Esophagus mucosa (tissue), 1 donor: ENCODE measurements around the gene IL17RC. TPM values are rescaled to one million over a fixed set of nuclear protein-coding genes. Genes with fewer than 3 reads are reported as not detected.
"Not testable (repeated sequence)": the region's sequence is repeated elsewhere in the genome, so short reads cannot be mapped to it uniquely, and the experiment has no call there.

Source experiments
- ATAC-seq: fragments of 200-7000 bp; cut with Tn5 transposase; one replicate; pipeline ENCODE4 v1.9.1; 2020
- total RNA-seq: library from RNA; stranded (reverse); gene quantifications from one replicate; pipeline ENCODE4 v1.2.4, GENCODE V29; 2023
- donor health status: DM: yes; HTN: yes; CAD: no.

Gene IL17RC
- total RNA-seq, 1 donor from 2014 or later: 26.6 TPM

DNA sequence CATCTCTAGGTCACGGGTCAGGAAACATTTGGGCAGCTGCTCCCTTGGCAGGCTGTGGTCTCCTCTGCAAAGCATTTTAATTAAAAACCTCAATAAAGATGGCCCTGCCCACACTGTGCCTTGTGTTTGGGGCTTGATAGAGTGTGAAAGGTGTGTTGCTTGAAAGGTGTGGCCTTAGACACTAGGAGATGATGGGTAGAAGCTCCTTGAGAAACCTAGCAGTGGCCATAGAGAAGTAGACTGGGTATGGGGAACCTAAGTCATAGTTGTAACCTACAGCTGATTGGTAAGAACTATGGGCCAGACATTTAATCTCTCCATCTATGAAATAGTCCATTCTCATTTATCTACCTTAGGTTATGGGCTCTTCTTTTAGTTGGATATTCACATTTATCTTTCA lies 23.2 kb upstream of the IL17RC start:
- no peak for ATAC-seq

DNA sequence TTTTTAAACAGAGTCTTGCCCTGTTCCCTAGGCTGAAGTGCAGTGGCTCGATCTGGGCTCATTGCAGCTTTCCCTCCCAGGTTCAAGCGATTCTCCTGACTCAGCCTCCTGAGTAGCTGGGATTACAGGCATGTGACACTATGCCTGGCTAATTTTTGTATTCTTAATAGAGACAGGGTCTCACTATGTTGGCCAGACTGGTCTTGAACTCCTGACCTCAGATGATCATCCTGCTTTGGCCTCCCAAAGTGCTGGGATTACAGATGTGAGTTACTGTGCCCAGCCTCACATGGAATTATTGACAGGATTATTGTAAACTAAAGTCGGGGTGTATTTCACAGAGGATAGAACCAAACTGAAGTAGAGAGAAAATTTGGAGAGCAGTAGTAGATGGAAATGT lies 21.2 kb upstream of the IL17RC start:
- ATAC-seq: not testable (repeated sequence)

DNA sequence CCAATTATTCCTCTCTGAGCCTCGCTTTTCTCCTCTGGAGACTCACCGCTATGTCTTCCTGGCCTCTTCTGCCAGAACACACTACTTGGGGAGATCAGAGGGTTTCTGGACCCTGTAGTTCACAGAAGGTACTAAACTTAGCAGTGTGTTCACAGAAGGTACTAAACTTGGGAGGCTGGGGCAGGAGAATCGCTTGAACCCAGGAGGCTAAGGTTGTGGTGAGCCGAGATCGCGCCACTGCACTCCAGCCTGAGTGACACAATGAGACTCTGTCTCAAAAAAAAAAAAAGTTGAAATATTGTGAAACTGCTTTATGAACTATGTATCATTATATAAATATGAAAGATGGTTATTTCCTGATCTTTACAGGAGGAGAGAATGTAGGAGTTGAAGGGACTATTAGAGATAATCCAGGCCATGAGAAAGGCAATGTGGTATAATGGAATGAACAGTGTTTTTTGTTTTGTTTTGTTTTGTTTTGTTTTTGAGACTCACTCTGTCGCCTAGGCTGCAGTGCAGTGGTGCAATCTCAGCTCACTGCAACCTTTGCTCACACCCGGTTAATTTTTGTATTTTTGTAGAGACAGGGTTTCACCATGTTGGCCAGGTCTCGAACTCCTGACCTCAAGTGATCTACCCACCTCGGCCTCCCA lies 20.0 kb upstream of the IL17RC start:
- not testable (repeated sequence) for ATAC-seq

- peak; percentile 86 for ATAC-seq
These were observed 19.2 kb upstream of the IL17RC start for GRCh38 chr3:9897408-9898372.

DNA sequence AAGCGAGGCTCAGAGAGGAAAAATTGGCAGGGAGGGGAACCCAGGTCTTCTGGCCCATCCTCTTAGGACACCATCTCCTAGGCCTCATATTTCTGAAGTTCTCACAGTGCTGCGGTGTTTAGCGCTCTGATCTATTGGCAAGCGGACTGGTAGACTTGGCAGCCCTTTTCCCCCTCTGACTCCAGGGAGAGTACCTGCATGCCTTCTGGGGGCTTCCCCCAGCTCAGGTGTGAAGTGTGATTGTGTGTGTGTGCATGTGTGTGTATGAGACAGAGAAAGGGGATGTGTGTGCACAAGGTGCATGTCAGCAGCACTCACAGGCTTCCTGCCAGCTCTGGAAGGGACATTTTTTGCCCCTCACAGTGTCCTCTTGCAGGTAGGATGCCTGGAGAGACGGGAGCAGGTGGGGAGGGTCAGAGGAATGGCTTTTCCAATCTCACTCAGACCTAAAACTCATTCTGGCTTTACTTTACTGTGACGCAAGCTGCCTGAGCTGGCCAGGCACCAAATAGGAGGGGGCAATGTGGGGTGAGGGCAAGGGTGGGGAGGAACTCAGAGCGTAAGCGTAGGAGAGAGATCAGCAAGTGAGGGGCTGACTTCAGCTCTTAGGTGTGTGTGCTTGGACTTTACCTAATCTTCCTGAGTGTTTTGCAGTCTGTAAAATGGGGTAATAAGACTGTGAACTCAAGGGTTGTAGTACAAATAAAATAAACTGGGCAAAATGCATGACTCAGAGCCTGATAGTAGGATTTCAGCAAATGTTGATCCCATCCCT lies 18.2 kb upstream of the IL17RC start:
- no peak for ATAC-seq

GRCh38 chr3:9899289-9899791 lies 17.6 kb upstream of the IL17RC start:
- no peak for ATAC-seq

DNA sequence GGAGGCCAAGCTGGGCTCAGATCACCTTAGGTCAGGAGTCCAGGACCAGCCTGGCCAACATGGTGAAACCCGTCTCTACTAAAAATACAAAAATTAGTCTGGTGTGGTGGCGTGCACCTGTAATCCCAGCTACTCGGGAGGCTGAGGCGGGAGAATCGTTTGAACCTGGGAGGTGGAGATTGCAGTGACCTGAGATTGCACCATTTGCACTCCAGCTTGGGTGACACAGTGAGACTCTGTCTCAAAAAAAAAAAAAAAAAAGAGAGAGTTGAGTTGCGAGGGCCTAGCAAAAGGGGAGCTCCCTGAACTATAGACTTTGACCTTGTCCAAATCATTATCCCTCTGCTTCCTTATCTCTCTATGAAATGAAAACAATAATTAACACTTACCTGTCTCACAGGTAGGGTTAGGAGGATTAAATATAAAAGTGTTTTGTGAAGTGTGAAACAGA lies 15.9 kb upstream of the IL17RC start:
- not testable (repeated sequence) for ATAC-seq

- no peak for ATAC-seq
These were observed 14.9 kb upstream of the IL17RC start for GRCh38 chr3:9901967-9902366.

- ATAC-seq: peak; percentile 81
These were observed 14.3 kb upstream of the IL17RC start, which contains the start of gene IL17RE for GRCh38 chr3:9902372-9903237. Gene IL17RE, plus strand, starts transcription at chr3:9902848. Its CDS starts 85 bp downstream, at chr3:9902933.

- ATAC-seq: peak; percentile 14
These were observed 13.7 kb upstream of the IL17RC start for GRCh38 chr3:9903238-9903624.

GRCh38 chr3:9903904-9904303 lies 13.0 kb upstream of the IL17RC start:
- ATAC-seq: no peak

- ATAC-seq: no peak
These were observed 10.4 kb upstream of the IL17RC start for GRCh38 chr3:9906480-9906879.

DNA sequence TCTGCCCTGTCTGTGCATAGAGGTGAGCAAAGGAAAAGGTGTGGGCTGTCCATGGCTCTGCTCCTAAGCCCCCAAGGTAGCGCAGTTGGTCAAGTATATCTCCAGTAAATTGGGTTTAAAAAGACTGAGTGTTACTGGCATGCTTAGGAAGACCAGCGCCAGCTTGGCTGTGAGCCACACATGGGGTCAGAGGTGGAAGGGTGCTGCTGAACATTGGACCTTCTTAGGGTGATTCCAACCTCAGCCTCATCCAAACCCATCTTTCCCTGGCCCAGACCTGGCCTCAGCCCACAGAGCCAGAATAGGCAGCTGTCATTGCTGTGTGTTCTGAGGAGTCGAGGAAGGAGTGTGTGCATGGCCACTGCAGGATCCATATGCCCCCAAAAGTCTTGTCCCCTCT lies 8.6 kb upstream of the IL17RC start:
- ATAC-seq: no peak

DNA sequence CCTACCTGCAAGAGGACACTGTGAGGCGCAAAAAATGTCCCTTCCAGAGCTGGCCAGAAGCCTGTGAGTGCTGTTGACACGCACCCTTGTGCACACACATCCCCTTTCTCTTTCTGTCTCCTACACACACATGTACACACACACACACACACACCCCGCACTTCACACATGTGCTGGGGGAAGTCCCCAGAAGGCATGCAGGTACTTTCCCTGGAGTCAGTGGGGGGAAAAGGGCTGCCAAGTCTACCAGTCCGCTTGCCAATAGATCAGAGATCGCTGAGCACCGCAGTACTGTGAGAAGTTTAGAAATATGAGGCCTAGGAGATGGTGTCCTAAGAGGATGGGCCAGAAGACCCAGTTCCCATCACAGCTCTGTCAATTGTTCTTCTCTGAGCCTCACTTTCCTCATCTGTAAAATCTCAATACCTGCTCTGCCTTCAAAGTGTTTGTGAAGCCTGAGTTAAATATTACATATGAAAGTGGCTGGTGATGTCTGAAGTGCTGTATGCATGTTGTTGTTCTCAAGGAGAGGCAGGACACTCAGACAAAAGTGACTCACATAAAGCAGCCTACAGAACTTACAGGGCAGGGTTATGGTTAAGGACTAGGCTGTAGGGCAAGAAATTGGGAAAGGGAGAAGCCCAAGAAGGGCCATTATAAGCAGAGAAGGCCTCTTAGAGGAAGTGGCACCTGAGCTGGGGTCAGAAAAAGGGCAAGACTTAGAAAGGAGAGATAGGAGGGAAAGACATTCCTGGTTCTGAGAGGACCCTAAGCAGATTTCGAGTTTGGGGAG lies 7.5 kb upstream of the IL17RC start:
- ATAC-seq: peak; percentile 10

GRCh38 chr3:9911863-9912262 lies 5.0 kb upstream of the IL17RC start:
- ATAC-seq: no peak

DNA sequence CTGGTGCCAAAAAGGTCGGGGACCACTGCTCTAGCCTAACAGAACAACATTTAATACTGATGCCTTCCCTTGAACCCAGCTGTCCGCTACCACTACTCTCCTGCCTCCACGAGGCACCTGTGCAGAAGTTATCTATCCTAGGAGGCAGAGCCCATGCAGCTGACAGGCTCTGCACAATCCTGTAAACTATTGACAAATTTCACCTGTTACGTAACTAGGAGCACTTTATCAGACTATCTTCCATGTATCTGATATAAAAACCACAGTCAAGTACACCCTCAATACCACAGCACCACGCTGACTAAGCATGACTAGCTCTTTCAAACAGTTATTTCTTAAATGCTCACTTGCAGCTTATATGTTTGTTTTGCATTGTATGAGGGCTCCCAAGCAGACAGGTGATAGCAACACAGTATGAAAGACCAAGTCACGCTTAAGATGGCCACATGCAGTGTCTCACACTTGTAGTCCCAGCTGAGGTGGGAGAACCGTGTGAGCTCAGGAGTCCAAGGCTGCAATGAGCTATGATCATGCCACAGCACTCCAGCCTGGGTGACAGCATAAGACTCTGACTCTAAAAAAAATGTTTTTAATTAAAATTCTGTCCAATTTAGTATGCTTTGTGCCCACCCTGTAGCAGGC lies 4.5 kb upstream of the IL17RC start:
- ATAC-seq: no peak

GRCh38 chr3:9913601-9914000 lies 3.3 kb upstream of the IL17RC start:
- peak; percentile 29 for ATAC-seq

DNA sequence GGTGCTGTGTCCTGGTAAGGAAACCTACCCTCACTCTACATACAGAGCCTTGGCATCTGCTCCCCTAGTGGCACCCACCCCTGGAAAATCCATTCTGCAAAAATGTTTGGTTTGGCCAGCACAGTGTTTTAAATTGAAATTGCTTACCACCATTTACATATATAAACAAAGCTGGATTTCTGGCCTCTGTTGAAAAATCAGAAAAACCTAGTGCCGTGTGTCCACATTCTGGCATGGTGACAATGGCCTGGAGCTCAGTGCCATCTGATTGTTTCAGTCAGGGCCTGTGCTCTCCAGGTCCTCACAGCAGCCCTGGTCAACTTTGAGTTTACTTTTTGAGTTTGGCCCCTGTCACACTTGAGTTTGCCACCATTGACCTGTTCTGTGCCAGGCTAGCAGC lies 2.9 kb upstream of the IL17RC start:
- ATAC-seq: no peak

- no peak for ATAC-seq
These were observed 2.2 kb upstream of the IL17RC start for GRCh38 chr3:9914559-9915253.
